NCI-H345 (cell line): Measurements from ENCODE around the gene HOXA4.

Experiments used
- DNase-seq: peaks from one replicate; lab custom pipeline; 2025; lab: John Stamatoyannopoulos, UW

HOXA4 gene

GRCh38 chr7:27105301-27106031 is 25.1 kb downstream of the HOXA4 start:
- no peak for DNase-seq

DNA sequence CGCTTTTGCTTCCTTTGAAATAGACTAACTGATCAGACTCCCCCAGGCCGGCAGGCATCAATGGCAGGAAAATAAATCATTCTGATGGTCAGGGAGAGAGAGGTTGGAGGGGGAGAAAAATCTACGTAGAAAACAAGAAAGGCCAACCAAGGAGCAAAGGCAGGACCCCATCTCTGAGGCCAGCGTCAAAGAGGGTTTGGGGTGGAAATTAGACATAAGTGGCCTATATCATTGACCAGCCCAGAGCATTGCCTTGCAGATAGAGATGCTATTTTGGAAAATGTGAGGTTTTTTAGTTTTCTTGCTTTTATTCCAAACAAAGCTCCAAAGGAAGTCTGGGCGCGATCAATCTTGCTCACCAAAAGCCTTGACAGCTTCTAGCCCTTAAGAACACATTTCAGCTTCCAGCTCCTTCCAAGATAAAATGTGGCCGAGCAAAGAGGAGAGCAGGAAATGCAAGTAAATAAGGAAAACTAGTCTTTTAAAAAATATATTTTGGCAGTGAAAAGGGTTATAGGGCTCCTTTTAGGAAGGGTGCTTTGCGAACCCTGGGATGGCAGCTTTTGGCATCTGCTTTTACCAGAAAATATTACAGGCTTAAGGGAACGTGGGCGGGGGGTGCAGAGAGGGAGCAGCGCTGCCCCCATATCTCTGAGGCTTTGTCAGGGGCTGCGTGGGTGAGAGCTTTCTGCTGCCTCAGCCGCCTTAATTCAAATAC is 26.1 kb downstream of the HOXA4 start:
- no peak for DNase-seq

- no peak for DNase-seq
Measured at GRCh38 chr7:27103489-27104226, 26.9 kb downstream of the HOXA4 start.

DNA sequence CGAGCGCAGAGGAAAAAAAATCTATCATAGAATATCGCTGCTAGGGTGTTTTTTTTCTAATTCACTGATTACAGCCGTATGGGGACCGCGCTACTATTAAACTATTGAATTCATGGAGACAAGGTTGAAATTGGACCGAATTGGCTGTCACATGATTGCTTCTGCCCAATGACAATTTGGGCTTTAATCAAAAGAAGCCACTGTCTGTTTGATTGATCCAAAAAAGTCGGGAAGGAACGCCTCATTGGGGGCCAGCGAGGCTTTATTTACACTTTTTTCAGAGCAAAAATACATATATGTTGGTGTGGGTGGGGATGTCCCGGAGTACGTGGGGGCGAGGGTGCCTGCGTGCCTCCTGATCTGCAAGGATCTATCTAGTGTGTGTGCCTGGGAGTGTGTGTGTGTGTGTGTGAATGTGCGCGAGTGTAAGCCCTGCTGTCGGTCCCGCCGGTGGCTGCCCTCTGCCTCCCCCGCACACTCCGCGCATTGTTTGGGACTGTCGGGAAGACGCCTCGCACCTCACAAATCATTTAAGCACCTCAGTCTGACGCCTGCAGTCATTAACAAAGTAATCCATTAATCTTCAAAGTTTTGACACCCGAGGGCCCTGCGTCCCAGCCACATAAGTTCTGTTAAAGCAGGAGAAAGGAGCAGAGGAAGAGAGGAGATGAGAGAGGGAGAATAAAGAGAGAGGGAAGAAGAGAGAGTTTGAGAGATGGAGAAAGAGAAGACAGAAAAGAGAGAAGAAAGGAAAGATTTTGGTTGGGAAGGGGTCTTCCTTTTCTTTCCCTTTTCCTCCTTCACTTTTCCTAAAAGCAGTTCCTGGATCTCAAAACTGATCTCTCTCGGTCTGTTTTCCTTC is 27.7 kb downstream of the HOXA4 start, which contains the start of gene HOXA2:
Gene HOXA2, minus strand, starts transcription at position 103 of the 862 bp plus-strand sequence. CDS start 183 bp downstream, outside the sequence.
- DNase-seq: no peak

DNA sequence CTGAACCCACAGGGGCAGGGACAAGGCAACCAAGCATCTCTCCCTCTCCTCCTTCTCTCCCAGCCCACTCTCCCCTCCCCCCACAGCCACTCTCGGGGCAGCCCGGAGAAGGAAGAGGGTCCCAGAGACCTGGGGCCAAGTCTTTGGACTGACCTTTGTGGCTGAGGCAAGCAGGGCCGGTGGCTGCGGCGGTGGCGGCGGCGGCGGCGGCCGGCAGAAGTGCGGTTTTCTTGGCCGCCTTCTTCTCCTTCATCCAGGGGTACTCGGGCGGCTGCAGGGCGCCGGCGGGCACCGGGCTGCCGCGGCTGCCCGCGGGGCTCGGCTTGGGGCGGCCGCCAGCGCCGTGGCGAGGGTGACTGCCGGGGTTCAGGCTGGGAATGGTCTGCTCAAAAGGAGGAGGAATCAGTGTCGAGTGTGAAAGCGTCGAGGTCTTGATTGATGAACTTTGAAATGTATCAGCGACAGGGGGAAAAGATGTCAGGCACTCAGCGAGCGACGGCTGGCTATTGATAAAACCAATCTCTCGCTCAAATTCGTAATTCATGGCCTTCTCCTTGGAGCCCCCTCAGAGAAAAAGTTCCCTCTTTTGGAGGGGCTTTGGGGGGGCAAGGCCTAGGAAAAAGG is 28.5 kb downstream of the HOXA4 start:
- no peak for DNase-seq

DNA sequence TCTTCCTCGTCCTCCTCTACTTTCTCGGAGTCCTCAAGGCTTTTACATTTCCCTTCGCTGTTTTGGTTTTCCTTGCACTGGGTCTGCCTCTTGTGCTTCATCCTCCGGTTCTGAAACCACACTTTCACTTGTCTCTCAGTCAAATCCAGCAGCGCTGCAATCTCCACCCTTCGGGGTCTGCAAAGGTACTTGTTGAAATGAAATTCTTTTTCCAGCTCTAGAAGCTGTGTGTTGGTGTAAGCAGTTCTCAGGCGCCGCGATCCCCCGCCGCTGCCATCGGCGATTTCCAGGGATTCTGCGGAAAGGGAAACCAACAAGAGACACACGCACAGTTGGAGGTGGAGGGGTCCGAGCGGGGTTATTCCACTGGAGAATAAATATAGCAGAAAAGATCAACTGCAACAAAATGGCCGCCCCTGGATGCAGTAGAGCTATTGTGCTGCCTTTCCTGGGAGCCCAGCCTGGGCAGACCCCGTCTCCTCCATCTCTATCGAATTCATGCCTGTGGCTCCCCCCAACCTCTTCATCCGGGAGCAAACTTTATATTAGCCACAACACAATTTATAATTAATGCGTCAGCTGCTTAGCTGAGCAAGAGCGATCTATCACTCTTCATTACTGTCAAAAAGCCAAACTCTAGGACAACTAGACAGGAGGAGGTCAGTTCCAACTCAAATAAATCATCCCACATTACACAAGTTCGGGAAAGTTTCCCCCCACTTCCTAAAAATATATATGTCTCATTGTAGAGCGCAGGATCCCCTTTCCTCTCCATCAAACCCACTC is 29.2 kb downstream of the HOXA4 start:
- DNase-seq: no peak

- DNase-seq: no peak
Measured at GRCh38 chr7:27100694-27101170, 29.8 kb downstream of the HOXA4 start.

- no peak for DNase-seq
Measured at GRCh38 chr7:27099453-27100370, 30.8 kb downstream of the HOXA4 start.

- no peak for DNase-seq
Measured at GRCh38 chr7:27098578-27099451, 31.7 kb downstream of the HOXA4 start.

DNA sequence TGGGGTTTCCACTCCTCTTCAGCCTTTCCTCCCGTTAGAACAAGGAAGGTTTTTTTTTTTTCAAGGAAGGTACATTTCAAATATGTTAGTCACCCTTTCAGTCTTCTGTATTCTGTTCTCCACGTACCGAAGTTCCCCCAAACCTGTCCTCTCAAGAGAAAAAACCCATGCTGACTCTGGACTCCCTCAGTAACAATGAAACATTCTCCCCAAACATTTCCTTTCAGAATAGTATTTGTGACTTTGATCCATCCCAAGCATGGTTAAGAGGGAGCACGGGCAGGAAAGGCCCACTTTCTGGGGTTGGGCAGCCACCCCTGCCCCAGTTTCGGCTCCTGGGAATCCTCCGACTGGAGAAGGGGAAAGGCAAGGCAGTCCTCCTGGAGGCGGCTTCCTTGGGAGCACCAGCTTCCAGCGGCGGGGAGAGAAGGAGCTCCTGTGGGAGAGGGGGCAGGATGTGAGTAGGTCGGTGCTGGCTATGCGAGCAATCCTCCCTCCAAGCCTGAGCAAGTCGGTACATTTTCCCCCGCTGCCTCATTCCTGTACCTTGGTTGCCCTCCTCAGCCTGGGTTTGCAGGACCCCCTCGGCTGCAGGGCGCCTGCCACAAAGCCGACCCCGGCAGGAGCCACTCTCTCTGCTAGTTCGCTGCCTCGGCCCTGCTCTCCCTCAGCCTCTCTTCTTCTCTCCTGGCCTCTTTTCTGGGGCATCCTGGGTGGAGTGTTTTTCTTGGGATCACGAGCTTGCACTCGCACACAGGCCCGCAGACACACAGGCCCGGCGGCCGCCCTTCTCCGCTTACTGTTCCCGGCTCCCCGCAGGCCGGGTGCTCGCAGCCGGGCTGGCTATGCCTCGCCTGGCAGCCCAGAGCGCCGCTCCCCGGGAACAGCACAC is 32.6 kb downstream of the HOXA4 start:
- DNase-seq: no peak

DNA sequence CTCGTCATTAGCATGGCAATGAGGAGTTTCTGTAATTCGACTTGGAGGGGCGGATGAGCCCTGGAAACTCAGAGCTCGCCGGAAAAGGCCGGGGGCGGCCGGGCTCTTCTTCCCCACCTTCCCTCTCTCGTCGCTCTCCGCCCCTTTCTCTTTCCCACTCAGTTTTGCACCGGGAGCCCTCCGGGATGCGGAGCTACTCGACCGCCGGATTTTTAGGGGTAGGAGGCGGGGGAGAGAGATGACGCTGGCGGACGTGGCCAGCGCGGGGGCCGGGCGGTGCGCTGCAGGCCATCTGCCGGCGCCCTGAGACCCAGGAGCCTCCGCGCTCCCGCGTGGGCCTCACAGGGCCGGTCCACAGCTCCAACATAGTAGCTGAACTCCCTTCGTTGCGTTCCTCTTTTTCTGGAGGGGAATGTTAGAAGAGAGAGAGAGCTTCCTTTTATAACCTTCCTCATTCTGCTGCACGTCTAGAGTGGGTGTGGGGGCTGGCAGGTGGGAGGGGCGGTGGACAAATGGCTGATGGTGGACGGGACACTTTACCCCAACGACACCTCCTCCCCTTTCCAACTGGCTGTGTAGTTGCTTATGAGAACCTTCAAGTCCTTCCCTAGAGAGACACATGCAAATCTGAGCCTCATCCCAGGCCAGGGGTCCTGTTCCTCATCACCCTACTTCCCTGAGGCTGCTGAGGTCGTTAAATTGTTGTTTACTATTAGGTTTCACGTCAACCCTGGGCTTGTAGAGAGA is 33.6 kb downstream of the HOXA4 start:
- DNase-seq: peak; percentile 24

DNA sequence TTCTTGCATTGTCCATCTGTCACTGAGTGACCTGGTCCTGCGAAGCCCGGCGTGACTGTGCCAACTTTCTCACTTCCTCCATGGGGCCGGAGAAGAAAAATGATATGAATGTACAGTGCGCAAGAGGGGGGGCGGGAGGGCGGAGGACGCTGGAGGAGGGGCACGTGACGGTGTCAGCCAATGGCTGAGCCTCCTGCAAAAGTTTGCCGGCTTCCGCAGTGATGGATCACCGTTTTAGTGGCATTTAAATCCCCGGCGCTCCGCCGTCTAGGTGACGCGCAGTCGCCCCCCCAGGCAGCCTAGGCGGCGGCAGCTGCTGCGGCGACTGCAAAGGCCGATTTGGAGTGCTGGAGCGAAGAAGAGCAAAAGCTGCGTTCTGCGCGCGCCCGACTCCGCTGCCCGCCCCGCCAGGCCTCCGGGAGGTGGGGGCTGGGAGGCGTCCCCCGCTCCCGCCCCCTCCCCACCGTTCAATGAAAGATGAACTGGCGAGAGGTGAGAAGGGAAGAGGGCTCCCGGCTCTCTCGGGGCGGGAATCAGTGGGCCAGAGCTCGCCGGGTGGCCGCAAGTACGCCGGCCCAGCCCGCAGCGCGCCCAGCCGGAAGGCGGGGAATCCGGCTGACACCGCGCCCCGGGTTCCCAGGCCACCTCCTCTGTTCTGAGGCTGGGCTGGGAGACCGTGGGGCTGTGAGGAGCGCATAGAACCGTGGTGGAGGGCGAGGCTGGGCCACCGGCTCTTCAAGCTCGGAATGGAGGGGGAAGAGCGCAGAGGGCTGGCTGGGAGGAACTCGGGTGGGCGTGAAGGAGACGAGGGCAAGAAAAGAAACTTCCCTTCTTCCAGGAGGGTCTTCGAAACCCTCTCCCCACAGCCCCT is 34.4 kb downstream of the HOXA4 start, which contains the start of gene HOXA1:
Gene HOXA1, minus strand, starts transcription at position 104 of the 871 bp plus-strand sequence. Its CDS starts 88 bp downstream, at position 16.
- DNase-seq: peak; percentile 87

GRCh38 chr7:27095050-27095896 is 35.3 kb downstream of the HOXA4 start:
- no peak for DNase-seq

DNA sequence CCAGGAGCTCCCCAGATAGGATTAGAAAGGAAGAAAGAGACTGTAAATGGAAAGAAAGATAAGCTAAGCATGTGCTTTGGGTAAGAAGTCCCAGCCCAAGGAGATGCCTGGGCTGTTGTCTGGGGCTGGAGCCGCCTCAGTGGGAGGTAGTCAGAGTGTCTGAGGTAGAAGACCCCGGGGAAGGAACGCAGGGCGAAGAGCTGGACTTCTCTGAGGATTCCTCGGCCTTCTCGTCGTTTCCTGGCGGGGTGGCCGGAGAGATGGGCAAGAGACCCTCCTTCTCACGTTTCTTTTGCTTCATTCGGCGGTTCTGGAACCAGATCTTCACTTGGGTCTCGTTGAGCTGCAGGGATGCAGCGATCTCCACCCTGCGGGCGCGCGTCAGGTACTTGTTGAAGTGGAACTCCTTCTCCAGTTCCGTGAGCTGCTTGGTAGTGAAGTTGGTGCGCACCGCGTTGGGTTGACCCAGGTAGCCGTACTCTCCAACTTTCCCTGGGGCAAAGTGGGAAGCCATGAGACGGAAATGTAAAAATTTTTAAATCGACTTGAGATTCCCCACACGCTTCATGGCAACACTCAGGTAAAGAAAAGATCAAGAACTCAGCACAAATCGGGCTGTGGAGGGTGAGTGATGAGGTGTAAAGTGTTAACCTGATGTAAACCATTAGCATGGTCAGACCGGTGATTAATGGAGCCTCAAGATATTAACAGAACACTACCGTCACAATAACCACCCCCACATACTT is 36.1 kb downstream of the HOXA4 start:
- DNase-seq: no peak
